Mesendoderm (in vitro differentiated cells): ENCODE data around the gene C1QTNF6.
"Not testable (repeated sequence)": the region's sequence is repeated elsewhere in the genome, so short reads cannot be mapped to it uniquely, and the experiment has no call there.

Experiments
- DNase-seq: peaks from one replicate; pipeline ENCODE4 v3.0.0; 2013
- H2AK5ac ChIP-seq: 2 replicates; pipeline ENCODE4 v1.6.1; 2013; ENCODE audit warnings: low read length, inconsistent platforms
- H2BK120ac ChIP-seq: 2 replicates; pipeline ENCODE4 v1.6.1; 2013; ENCODE audit warnings: low read depth, mild to moderate bottlenecking, low read length, moderate library complexity, mixed read lengths
- H2BK15ac ChIP-seq: replicated peaks from 2 replicates; pipeline ENCODE4 v1.6.1; 2013; ENCODE audit warnings: low read depth, mild to moderate bottlenecking, moderate library complexity
- H2BK5ac ChIP-seq: 2 replicates; pipeline ENCODE4 v1.6.1; 2013; ENCODE audit warnings: low read length, inconsistent platforms
- H3K18ac ChIP-seq: 2 replicates; pipeline ENCODE4 v1.6.1; 2013; ENCODE audit warnings: mild to moderate bottlenecking, low read length, mixed read lengths
- H3K23ac ChIP-seq: one replicate; pipeline ENCODE4 v1.6.1; 2013; ENCODE audit warnings: low read length
- H3K27ac ChIP-seq: 2 replicates; pipeline ENCODE4 v1.5.1; 2013; ENCODE audit warnings: low read depth, mild to moderate bottlenecking, inconsistent platforms, low read length, moderate library complexity
- H3K27me3 ChIP-seq: 2 replicates; pipeline ENCODE4 v1.6.1; 2013; ENCODE audit warnings: low read length, control low read depth, mild to moderate bottlenecking, inconsistent platforms; ENCODE audit not compliant: insufficient read depth, poor library complexity
- H3K36me3 ChIP-seq: 2 replicates; pipeline ENCODE4 v1.6.1; 2013; ENCODE audit warnings: low read length, inconsistent platforms; ENCODE audit not compliant: control insufficient read depth, insufficient read depth
- H3K4ac ChIP-seq: one replicate; pipeline ENCODE4 v1.6.1; 2013; ENCODE audit warnings: low read depth, mild to moderate bottlenecking, low read length, moderate library complexity
- H3K4me1 ChIP-seq: 2 replicates; pipeline ENCODE4 v1.6.1; 2013; ENCODE audit warnings: low read depth, low read length, inconsistent platforms; ENCODE audit not compliant: control insufficient read depth
- H3K4me2 ChIP-seq: 2 replicates; pipeline ENCODE4 v1.6.1; 2013; ENCODE audit warnings: low read length
- H3K4me3 ChIP-seq: 2 replicates; pipeline ENCODE4 v1.5.1; 2013; ENCODE audit warnings: mild to moderate bottlenecking, low read length
- H3K56ac ChIP-seq: one replicate; pipeline ENCODE4 v1.6.1; 2013; ENCODE audit warnings: low read length
- H3K79me1 ChIP-seq: 2 replicates; pipeline ENCODE4 v1.6.1; 2013; ENCODE audit warnings: low read length, inconsistent platforms
- H3K79me2 ChIP-seq: 2 replicates; pipeline ENCODE4 v1.6.1; 2013; ENCODE audit warnings: mild to moderate bottlenecking, low read length; ENCODE audit not compliant: control insufficient read depth, insufficient read depth
- H3K9ac ChIP-seq: 2 replicates; pipeline ENCODE4 v1.6.1; 2013; ENCODE audit warnings: low read length, inconsistent platforms
- H4K5ac ChIP-seq: one replicate; pipeline ENCODE4 v1.6.1; 2013; ENCODE audit warnings: low read length
- H4K8ac ChIP-seq: one replicate; pipeline ENCODE4 v1.6.1; 2013; ENCODE audit warnings: low read depth, mild to moderate bottlenecking, control low read depth, low read length, moderate library complexity
- WGBS: extraction: QIAGEN DNeasy Blood & Tissue Kit; methylation state at CpG from one replicate; pipeline ENCODE4 v1.1.7; 2013; ENCODE audit warnings: low lambda C conversion rate, missing lambda C conversion rate; ENCODE audit not compliant: insufficient coverage; ENCODE audit errors: extremely low coverage; 5-methylcytosine and 5-hydroxymethylcytosine counted together

The C1QTNF6 gene

GRCh38 chr22:37201443-37201820 lies 13.4 kb upstream of the C1QTNF6 start:
- not testable (repeated sequence) for H3K23ac ChIP-seq, H3K18ac ChIP-seq, H3K27ac ChIP-seq, H4K5ac ChIP-seq, H2BK120ac ChIP-seq, H3K27me3 ChIP-seq, H3K79me2 ChIP-seq, H4K8ac ChIP-seq, DNase-seq, H3K79me1 ChIP-seq, H2AK5ac ChIP-seq, H2BK5ac ChIP-seq, H3K4ac ChIP-seq, H2BK15ac ChIP-seq, H3K4me3 ChIP-seq, H3K36me3 ChIP-seq, H3K4me2 ChIP-seq, H3K9ac ChIP-seq
- Histone ChIP-seq H3K4me1 (peaks cover 11% of the 10 kb centered on the region), H3K56ac (peak overlapping the region; percentile 42)
- WGBS = no CpG with 5 or more reads among the region's 6 CpGs

GRCh38 chr22:37199760-37200108 lies 11.7 kb upstream of the C1QTNF6 start:
- WGBS = no CpG with 5 or more reads among the region's 12 CpGs
- peaks cover 14% of the 10 kb centered on the region for H3K4me1 ChIP-seq
- peak overlapping the region; percentile 57 for H3K9ac ChIP-seq

GRCh38 chr22:37199103-37199759 lies 11.2 kb upstream of the C1QTNF6 start:
- Histone ChIP-seq H3K23ac (peak overlapping the region; percentile 32), H3K4ac (peak overlapping the region; percentile 82), H4K8ac (peak overlapping the region; percentile 76), H3K4me1 (peaks cover 14% of the 10 kb centered on the region), H3K79me2 (no peaks in the 10 kb centered on the region), H3K9ac (peak overlapping the region; percentile 99), H2BK120ac (peak overlapping the region; percentile 19), H3K36me3 (no peaks in the 10 kb centered on the region), H3K79me1 (peaks cover 2% of the 10 kb centered on the region), H2BK15ac (no peak overlapping the region), H3K4me2 (peak overlapping the region; percentile 86), H3K4me3 (peak overlapping the region; percentile 42), H2BK5ac (peak overlapping the region; percentile 24), H2AK5ac (no peak overlapping the region), H3K56ac (peak overlapping the region; percentile 92), H3K27me3 (no peaks in the 10 kb centered on the region), H4K5ac (peak overlapping the region; percentile 47), H3K18ac (peak overlapping the region; percentile 47), H3K27ac (peak overlapping the region; percentile 79)
- peak; percentile 98 for DNase-seq
- WGBS = no CpG with 5 or more reads among the region's 58 CpGs

More at GRCh38 chr22:37199760-37200108, 11.7 kb upstream of the C1QTNF6 start:
- H2BK5ac ChIP-seq = no peak overlapping the region
- H3K4me3 ChIP-seq = no peak overlapping the region
- H3K79me1 ChIP-seq = peaks cover 2% of the 10 kb centered on the region
- no peak overlapping the region for H3K23ac ChIP-seq
- no peak overlapping the region for H2AK5ac ChIP-seq
- no peak for DNase-seq
- H3K36me3 ChIP-seq = no peaks in the 10 kb centered on the region
- no peaks in the 10 kb centered on the region for H3K79me2 ChIP-seq
- peak overlapping the region; percentile 84 for H3K56ac ChIP-seq
- H4K8ac ChIP-seq = no peak overlapping the region
- H4K5ac ChIP-seq = no peak overlapping the region
- H3K18ac ChIP-seq = no peak overlapping the region
- H2BK120ac ChIP-seq = no peak overlapping the region
- no peak overlapping the region for H3K27ac ChIP-seq
- no peaks in the 10 kb centered on the region for H3K27me3 ChIP-seq
- no peak overlapping the region for H3K4ac ChIP-seq
- no peak overlapping the region for H2BK15ac ChIP-seq
- peak overlapping the region; percentile 52 for H3K4me2 ChIP-seq

GRCh38 chr22:37198258-37199102 lies 10.4 kb upstream of the C1QTNF6 start:
- H3K36me3 ChIP-seq = no peaks in the 10 kb centered on the region

GRCh38 chr22:37197451-37198257 lies 9.6 kb upstream of the C1QTNF6 start:
- Histone ChIP-seq H3K23ac (no peak overlapping the region), H3K4me3 (no peak overlapping the region), H3K9ac (peak overlapping the region; percentile 66), H3K4me1 (peaks cover 14% of the 10 kb centered on the region), H2BK15ac (no peak overlapping the region), H3K79me2 (no peaks in the 10 kb centered on the region), H3K4me2 (no peak overlapping the region), H3K79me1 (peaks cover 2% of the 10 kb centered on the region), H3K27ac (peak overlapping the region; percentile 30), H3K18ac (peak overlapping the region; percentile 42), H2AK5ac (peak overlapping the region; percentile 89), H3K36me3 (no peaks in the 10 kb centered on the region), H3K56ac (peak overlapping the region; percentile 92), H2BK5ac (peak overlapping the region; percentile 84), H3K27me3 (no peaks in the 10 kb centered on the region), H3K4ac (peak overlapping the region; percentile 58), H2BK120ac (peak overlapping the region; percentile 1), H4K8ac (no peak overlapping the region), H4K5ac (no peak overlapping the region)
- no CpG with 5 or more reads among the region's 12 CpGs for WGBS
- peak; percentile 87 for DNase-seq

More at GRCh38 chr22:37198258-37199102, 10.4 kb upstream of the C1QTNF6 start:
- H4K8ac ChIP-seq = peak overlapping the region; percentile 76
- peak overlapping the region; percentile 84 for H2BK5ac ChIP-seq
- peak overlapping the region; percentile 42 for H3K4me3 ChIP-seq
- peaks cover 14% of the 10 kb centered on the region for H3K4me1 ChIP-seq
- no CpG with 5 or more reads among the region's 51 CpGs for WGBS
- no peaks in the 10 kb centered on the region for H3K27me3 ChIP-seq
- peak overlapping the region; percentile 47 for H3K18ac ChIP-seq
- H3K79me1 ChIP-seq = peaks cover 2% of the 10 kb centered on the region
- H2BK120ac ChIP-seq = peak overlapping the region; percentile 19
- peak overlapping the region; percentile 79 for H3K27ac ChIP-seq
- H4K5ac ChIP-seq = no peak overlapping the region
- H3K79me2 ChIP-seq = no peaks in the 10 kb centered on the region
- peak overlapping the region; percentile 32 for H3K23ac ChIP-seq
- peak overlapping the region; percentile 82 for H3K4ac ChIP-seq
- peak overlapping the region; percentile 86 for H3K4me2 ChIP-seq
- DNase-seq = peak; percentile 84
- peak overlapping the region; percentile 89 for H2AK5ac ChIP-seq
- H3K56ac ChIP-seq = peak overlapping the region; percentile 92
- H2BK15ac ChIP-seq = no peak overlapping the region
- H3K9ac ChIP-seq = peak overlapping the region; percentile 99
